GM21381 (cell line): Measurements from ENCODE around the gene LDB2.

Experiments used
- ATAC-seq: cut with Tn5 transposase; IDR thresholded peaks from one replicate; pipeline ENCODE4 v1.9.1; 2021; ENCODE audit warnings: mild to moderate bottlenecking, moderate library complexity; ENCODE audit not compliant: unreplicated experiment

Gene LDB2

GRCh38 chr4:16844816-16845586, 53.4 kb downstream of the LDB2 start:
- no peak for ATAC-seq

DNA sequence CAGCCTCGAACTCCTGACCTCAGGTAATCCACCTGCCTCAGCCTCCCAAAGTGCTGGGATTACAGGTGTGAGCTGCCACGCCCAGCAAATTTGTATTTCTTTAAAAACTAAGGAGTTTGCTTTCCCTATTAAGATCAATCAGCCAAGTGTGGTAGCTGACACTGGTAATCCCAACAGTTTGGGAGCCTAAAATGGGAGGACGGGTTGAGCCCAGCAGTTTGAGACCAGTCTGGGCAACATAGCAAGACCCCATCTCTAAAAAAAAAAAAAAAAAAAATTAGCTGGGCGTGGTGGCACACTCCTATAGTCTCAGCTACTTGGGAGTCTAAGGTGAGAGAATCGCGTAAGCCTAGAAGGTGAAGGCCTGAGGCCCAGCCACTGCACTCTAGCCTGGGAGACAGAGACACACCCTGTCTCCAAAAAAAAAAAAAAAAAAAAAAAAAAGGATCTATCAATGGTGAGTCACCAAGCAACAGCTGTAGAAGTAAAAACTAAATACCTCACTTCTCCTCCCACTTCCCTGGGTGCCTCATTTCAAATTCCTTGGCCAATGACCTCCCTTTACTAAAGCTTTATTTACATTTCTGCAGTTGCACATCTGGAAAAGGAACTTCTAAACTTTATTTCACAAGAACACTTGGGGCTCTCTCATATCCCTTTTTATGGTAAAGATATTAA, 54.5 kb downstream of the LDB2 start:
- ATAC-seq = no peak

DNA sequence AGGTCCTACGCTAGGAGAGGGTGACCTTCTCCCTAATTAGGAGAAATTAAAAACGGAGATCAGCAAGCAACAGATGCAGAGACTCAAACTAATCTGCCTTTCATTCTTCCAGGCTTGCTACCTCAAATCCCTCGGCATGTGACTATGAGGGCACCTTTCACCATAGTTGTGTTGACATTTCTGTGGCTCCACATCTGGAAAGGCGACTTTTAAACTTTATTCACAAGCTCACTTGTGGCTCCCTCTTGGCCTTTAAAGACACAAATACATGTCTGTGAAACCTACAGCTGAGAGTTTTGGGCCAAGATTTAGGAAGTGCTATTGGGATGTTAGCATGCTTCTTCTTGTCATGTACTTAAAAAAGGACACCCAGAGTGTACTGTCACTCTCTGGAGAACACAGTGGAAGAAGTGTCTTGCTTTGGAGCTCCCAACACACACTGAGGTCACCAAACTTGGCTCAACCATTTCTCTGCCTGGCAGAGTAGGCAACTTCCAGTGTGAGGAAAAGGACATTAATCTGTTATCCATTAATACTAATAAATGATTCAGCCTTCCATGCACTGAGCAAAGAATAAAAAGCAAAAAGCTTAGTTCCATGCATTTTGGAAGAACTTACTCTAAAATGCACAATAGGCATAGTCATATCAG, 60.1 kb downstream of the LDB2 start:
- ATAC-seq = no peak

DNA sequence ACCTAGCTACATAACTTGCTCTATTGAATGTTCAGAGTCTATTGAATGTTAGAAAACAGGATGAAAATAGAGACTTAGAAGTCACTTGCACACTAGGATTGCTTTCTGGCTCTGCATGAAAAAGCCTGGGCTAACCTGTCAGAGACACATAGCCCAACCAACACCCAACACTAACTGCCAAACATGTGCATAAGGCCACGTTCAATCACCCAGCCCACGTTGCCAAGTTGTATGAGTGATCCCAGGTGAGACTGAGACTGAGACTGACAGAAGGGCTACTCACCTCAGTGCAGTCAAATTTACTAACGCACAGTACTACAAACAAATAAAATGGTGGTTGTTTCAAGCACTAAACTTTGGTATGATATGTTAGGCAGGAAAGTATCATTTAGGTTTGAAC, 61.0 kb downstream of the LDB2 start:
- ATAC-seq = no peak

GRCh38 chr4:16836324-16836723, 62.1 kb downstream of the LDB2 start:
- ATAC-seq = no peak

DNA sequence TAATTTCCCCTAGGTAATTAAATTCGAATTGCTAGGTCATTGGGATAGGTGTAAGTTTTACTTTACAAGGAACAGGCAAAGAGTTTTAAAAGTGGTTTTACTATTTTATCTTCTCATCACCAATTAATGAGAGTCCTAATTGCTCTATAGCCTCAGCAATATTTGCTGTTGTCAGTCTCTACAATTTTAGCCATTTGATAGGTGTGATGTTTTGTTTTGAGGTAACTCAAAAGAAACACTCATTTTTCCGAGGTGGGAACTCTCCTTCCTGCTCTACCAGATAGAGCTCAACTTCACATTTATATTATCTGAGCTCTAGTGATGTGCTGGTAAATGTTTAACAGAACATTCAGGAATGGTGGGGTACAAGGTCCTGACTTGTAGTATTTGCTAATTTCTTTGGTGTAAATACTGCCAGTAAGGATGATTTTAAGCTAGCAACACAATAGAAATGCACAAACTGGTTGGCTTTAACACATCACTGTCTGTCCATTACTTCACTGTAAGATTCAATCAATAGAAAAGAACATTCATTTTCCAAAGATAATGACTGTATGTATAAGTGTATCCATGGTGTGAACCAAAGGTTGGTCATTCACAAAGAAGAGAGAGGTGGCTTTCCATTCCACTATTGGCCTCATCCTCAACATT, 62.7 kb downstream of the LDB2 start:
- no peak for ATAC-seq

GRCh38 chr4:16834814-16835213, 63.6 kb downstream of the LDB2 start:
- ATAC-seq = no peak

DNA sequence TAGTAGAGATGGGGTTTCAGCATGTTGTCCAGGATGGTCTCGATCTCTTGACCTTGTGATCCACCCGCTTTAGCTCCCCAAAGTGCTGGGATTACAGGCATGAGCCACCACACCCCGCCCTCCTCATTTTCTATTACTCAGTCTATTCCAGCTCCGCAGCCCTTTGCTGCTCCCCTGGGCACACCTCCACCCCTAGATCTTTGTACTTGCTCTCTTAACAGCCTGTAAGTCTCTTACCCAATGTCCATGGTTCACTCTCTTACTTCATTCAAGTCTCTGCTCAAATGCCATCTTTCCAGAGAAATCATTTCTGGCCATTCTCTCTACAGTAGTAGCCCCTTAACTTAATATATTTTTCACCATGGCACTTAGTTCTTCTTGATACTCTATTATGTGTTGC, 64.7 kb downstream of the LDB2 start:
- ATAC-seq = no peak

DNA sequence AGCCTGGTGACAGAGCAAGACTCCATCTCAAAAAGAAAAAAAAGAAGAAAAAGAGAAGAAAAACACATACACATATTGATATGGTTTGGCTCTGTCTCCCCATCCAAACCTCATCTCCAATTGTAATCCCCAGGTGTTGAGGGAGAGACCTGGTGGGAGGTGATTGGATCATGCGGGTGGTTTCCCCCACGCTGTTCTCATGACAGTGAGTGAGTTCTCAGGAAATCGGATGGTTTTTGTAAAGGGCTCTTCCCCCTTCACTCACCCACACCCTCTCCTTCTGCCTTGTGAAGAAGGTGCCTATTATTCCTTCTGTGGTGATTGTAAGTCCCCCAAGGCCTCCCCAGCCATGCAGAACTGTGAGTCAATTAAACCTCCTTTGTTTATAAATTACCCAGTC, 68.4 kb downstream of the LDB2 start:
- no peak for ATAC-seq

DNA sequence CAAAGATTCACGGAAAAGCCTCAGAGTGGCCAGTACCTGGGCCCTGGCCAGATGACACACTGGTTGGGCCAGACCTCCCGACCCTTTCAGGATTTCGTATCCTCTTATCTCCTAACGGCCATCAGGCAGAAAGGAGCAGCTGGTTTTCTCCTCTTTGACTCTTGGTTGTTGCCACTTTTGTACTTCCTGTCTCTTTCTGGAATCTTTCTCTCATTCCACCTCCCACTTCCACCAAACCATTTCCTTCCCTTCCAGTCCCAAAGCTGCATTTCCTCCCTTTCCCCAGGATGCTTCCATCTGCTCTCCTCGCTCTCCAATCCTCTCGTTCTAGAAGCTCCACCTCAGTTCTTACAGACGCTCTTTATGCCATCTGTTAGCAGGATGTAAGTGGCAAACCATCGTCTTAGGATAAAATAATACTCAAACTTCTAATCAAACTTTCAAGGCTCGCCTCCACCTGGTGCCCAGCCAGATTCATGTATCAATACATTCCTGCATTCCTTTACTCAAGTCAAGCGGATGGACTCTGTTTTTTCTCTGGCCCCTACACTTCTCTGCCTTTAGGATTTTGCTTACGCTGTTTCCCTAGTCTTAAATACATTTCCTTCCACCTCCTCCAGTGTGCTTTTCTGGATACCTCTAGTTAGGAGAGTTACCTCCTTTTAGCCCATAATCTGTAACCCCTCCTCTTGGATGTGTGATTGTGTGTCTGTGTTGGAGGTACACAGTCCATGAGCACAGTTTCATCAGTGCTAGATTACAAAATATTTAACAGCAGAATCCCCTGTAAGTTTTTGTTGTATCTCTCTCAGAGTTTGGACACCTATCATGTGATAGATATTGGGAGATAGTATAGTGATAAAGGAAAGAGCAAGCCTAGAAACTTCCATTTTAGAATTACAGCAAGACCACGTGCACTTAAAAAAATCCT, 70.4 kb downstream of the LDB2 start:
- no peak for ATAC-seq

GRCh38 chr4:16827045-16827444, 71.4 kb downstream of the LDB2 start:
- no peak for ATAC-seq

DNA sequence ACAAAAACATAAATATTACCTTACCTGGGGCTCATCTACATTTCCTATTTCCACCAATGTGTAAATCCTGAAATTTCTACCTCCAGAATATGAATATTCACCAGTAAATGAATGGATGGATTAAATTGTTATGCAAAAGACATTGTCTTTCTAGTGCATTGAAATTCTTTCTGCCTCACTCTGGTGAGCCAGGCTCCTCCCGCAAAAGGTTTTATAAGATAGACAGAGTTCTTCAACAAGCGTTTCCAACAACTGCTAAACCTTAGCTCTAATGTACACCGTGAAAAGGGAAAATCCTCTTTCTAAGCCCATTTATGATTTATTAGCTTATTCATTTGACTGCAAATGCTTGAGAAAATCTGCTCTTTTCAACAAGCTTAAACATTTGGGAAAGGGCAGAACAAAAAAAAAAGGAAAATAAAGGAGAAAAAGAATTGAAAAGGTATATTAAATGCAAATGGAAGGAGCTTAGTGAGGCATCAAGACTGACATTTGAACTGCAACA, 72.0 kb downstream of the LDB2 start:
- no peak for ATAC-seq

DNA sequence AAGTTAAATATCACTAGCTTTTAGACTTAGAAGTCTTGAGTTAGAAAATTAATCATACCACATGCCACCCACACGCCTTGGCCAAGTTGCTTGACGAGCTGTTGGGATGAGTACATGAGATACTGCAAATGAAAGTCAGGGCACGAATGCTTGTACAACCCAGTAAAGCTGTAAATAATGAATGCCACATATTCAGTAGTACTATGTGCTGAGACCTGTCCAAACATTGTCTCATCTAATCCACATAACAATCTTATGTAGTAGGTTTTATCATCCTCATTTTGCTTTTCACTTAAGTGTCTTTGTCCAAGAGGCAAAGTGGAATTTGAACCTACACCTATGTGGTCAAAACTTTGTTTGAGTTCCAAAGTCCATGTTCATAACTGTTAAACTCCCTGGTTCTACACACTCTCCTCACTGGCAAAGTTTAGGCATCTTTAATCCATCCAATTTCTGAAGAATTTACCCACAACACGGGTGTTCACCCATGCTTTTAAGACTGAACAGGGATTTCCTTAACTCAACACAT, 74.1 kb downstream of the LDB2 start:
- no peak for ATAC-seq

DNA sequence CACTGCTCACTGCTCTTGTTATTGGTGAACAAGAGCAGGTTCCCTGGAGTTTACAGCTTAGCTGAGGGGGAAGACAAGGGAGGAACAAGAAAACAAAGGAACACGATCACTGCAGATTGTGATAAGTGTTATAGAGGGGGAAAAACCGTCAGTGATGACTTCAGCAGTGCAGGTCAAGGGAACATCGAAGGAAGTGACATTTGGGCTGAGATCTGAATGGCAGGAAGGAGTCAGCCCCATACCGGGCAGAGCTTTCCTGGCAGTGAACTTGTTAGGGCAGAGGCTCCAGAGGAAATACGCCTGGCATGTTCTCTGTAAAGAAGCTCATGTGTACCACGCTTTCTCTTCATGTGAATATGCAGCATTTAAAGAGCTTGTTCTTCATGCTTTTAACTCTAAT, 78.1 kb downstream of the LDB2 start:
- no peak for ATAC-seq

- ATAC-seq = no peak
Observed at GRCh38 chr4:16819652-16820051, 78.8 kb downstream of the LDB2 start.

- no peak for ATAC-seq
Observed at GRCh38 chr4:16818005-16818404, 80.4 kb downstream of the LDB2 start.

DNA sequence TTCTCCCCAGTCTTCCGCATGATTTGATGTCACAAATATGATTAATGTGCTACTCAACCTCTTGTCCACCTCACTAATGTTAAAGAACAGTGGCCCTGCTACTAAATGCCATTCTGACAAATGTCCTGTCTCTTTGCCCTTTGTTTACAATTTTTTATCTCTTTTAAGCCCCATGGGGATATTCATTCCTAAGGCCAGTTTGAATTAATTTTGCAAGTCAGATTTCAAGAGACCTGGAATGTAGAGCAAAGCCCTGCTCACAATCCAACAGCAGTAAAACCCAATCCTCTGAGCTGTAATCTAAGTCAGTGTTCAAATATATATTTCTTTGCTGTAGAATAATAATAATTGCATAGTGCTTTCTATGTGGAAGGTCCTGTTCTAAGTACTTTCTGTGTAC, 81.2 kb downstream of the LDB2 start:
- ATAC-seq = no peak

- ATAC-seq = no peak
Observed at GRCh38 chr4:16814361-16814760, 84.1 kb downstream of the LDB2 start.

GRCh38 chr4:16812041-16812440, 86.4 kb downstream of the LDB2 start:
- ATAC-seq = no peak

DNA sequence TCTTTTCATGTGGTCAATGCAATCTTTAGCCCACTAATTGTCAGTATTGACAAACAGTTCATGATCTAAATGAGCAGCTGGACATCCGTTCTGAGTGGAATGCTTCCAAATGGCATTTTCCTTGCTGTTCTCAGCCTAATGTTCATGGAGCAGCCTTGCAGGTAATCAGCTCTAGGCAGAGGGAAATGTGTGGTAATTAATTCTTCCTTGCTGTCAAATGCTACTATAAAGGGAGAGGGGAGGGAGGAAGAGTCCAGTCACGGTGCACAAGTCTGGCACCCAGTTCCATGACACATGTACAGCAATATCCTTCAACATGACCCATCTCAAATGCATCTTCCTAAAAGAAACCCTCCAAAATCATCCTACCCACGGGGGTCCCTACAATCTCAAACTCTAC, 88.5 kb downstream of the LDB2 start:
- no peak for ATAC-seq
